Measurements from ENCODE around the gene RNU11.
"Not testable (repeated sequence)": the region's sequence is repeated elsewhere in the genome, so short reads cannot be mapped to it uniquely, and the experiment has no call there.

Gene RNU11

DNA sequence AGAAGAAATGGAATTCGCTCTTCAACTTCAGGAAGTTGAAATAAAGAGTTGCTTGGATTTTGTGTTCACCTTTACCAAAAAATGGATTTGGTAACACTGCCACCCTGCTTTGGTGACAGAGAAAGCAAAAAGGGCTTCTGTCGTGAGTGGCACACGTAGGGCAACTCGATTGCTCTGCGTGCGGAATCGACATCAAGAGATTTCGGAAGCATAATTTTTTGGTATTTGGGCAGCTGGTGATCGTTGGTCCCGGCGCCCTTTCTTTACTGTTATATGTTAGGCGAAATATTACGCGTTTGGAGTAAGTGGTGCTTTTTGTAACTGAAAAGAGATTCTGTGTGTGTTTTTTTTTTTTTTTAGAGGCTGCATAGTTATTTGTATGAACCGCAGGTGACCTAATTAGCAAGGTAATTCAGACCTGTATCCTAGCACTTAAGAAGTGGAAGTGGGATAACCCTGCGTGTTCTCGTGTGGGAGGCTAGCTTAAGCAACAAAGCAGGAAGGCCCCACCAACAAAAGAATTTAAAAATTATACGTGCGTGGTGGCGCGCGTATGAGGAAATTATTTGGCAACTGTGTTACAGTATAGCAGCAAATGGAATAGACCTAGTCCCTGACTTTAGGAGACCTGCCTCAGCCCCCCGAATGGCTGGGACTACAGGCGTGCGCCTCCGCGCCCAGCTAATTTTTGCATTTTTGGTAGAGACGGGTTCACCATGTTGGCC lies at the start of gene RNU11:
TSS of gene RNU11 (plus strand) at position 127 of the 725 bp plus-strand sequence.
- peak; percentile 77 to 94 for DNase-seq (ENCODE audit: low spot score in 2 of 2)
- Mint-ChIP-seq H3K9me3 (no peaks in the 10 kb centered on the region), H3K36me3 (peaks cover 31% of the 10 kb centered on the region), H3K4me3 (peak within 1 kb of the TSS; percentile 76), H3K27ac (peak within 1 kb of the TSS; percentile 100), H3K4me1 (peaks cover 28% of the 10 kb centered on the region)
- peak; percentile 85 for ATAC-seq

DNA sequence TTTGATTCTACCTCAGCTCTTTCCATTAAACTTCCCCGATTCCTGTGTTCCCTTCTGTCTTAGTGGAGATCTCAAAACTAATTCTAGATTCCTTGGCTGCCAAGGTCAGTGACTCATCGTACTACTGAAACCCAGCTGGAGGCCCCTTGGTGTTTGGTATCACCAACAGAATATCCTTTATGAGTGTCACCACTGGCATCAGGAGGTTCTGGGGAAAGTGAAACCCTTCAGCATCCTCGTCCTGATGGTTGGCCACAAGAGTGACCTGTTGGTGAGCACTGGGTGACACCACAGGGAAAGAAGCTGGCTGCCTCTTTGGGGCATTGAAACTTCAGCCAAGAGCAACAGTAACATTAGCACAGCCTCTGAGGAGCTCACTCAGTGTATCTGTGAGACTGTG lies 46.7 kb upstream of the RNU11 start:
- DNase-seq (ENCODE audit: low spot score in 2 of 2) (no peak), ATAC-seq (peak; percentile 83)
- H3K9me3 Mint-ChIP-seq: no peaks in the 10 kb centered on the region
- H3K4me1 Mint-ChIP-seq: peaks cover 10% of the 10 kb centered on the region
- H3K4me3 Mint-ChIP-seq: no peak overlapping the region
- peak overlapping the region; percentile 41 for H3K27ac Mint-ChIP-seq
- H3K36me3 Mint-ChIP-seq: peaks cover 56% of the 10 kb centered on the region

DNA sequence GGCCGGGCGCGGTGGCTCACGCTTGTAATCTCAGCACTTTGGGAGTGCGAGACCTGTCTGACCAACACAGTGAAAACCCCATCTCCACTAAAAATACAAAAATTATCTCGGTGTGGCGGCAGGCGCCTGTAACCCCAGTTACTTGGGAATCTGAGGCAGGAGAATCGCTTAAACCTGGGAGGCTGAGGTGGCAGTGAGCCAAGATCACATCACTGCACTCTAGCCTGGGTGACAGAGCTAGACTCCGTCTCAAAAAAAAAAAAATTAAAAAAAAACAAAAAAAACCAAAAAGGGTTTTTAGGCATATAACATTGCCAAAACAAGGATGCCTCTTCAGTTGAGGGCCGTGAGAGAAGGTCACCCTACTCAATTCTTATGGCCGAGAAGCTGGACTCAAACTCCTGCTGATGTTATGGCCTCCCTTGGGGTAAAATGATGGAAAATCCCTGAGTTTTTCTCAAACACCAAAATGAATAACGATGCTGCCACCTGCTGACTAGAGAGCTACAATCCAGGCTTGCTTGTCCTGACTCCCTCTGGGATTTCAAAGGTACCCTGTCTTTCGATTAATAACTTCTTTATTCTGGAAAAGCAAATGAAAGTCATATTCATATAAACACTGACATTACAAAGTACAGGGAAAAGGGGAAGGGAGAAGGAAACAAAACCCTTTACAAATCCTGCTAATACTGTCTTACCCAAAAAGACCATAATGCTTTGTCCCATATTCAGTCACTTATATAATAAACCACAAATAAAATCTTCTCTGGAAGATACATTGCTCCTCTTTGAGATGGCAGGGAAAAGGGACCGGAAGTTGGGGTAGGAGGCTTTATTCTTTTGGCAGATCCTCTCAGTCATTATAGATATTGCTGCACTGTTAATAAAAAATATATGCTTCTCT lies 45.6 kb upstream of the RNU11 start:
- peaks cover 60% of the 10 kb centered on the region for H3K36me3 Mint-ChIP-seq
- DNase-seq (ENCODE audit: low spot score in 2 of 2) (no peak), ATAC-seq (no peak)
- peaks cover 10% of the 10 kb centered on the region for H3K4me1 Mint-ChIP-seq
- H3K27ac Mint-ChIP-seq: no peak overlapping the region
- no peaks in the 10 kb centered on the region for H3K9me3 Mint-ChIP-seq
- no peak overlapping the region for H3K4me3 Mint-ChIP-seq

DNA sequence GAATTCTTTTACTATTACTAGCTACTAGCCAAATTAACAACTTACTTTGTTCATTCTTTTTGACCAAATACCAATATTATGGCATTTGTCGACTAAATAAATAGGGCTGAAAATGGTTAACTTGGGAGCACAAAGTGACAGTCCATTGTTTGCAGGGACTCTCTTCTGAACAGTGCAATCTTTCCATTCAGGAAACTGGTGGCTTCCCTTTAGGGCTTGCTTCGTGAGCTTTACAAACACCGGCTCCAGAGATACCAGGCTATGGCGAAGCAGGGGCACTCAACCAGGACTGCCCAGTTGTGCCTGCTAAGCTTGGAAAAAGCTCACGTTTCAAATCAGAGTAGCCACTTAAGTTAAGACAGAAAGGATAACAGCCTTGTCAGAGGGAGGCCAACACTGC lies 44.0 kb upstream of the RNU11 start:
- ATAC-seq (no peak), DNase-seq (ENCODE audit: low spot score in 2 of 2) (no peak)
- Mint-ChIP-seq H3K27ac (no peak overlapping the region), H3K4me1 (peaks cover 10% of the 10 kb centered on the region), H3K36me3 (peaks cover 77% of the 10 kb centered on the region), H3K4me3 (no peak overlapping the region), H3K9me3 (no peaks in the 10 kb centered on the region)

DNA sequence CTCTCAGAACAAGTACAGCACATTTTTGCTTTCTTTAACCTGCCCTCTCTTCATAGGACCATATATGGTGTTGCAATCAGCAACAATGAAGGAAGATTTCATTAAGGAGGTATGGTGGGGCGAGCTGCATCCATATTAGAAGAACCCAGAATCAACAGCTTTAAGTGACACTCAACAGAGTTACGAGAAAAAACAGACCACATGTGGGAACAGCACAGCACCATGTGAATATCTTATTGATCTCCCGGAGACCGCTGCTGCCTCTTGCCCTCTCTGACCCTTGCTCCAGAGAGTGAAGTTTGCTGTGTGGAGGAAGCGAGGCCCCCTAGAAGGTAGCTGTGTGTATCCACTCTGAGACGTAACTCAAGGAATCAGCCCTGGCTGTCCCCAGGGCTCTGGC lies 43.4 kb upstream of the RNU11 start:
- no peak for ATAC-seq

DNA sequence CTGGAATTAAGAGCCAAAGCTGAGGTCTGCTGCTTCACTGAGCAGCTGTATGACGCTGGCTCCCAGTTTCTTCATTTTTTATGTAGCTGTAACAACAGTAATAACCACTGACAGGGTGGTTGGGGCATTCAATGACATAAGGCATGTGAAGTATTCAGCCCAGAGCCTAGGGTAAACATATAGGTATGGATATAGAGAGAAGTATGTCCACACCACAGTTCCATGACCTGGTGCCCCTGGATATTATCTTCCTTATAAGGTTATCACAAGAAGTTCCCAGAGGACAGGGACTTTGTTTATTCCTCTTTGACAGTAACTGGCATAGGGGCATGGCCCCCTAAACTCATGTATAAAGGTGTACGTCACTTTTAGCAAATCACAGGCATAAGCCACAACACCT lies 41.6 kb upstream of the RNU11 start:
- Mint-ChIP-seq H3K36me3 (peaks cover 88% of the 10 kb centered on the region), H3K9me3 (no peaks in the 10 kb centered on the region), H3K27ac (no peak overlapping the region)

More for the DNA sequence above, 43.4 kb upstream of the RNU11 start:
- Mint-ChIP-seq H3K4me1 (peaks cover 10% of the 10 kb centered on the region), H3K4me3 (no peak overlapping the region), H3K27ac (no peak overlapping the region), H3K9me3 (no peaks in the 10 kb centered on the region), H3K36me3 (peaks cover 82% of the 10 kb centered on the region)
- DNase-seq (ENCODE audit: low spot score in 2 of 2): no peak

DNA sequence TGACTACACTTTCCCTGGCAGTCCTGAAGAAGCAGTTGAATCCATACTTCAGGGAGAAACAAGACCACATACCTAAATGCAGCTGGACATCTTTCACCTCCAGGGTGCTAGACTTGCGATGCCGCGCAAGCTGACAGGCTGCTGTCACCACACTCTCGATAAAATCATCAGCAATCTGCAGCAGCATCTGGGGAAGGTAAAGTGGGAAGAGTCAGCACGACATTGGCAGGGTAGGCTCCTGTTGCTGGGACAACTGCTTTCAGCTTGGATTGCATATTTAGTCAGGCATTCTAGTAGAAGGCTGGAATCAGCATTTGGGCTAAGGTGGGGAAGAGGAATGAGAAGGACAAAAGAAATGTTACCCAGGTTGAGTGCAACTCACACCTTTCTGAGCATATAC lies 35.2 kb upstream of the RNU11 start:
- Mint-ChIP-seq H3K4me1 (no peaks in the 10 kb centered on the region), H3K27ac (no peak overlapping the region), H3K36me3 (peaks cover 93% of the 10 kb centered on the region), H3K4me3 (no peak overlapping the region), H3K9me3 (no peaks in the 10 kb centered on the region)
- ATAC-seq (no peak), DNase-seq (ENCODE audit: low spot score in 2 of 2) (no peak)

More for the DNA sequence above, 41.6 kb upstream of the RNU11 start:
- peaks cover 5% of the 10 kb centered on the region for H3K4me1 Mint-ChIP-seq
- H3K4me3 Mint-ChIP-seq: no peak overlapping the region
- DNase-seq (ENCODE audit: low spot score in 2 of 2): no peak
- ATAC-seq: no peak

DNA sequence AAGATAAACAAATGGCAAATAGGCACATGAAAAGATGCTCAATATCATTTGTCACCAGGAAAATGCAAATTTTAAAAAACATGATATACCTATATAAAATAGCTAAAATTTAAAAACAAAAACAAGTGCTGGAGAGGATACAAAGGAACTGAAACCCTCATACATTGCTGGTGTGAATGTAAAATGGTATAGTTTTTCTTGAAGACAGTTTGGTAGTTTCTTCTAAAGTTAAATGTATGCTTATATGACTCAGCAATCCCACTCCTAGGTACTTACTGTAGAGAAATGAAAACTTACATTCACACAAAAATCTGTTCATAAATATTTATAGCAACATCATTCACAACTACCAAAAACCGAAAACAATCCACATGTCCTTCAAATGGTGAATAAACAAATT lies 16.7 kb upstream of the RNU11 start:
- ATAC-seq (no peak), DNase-seq (ENCODE audit: low spot score in 2 of 2) (no peak)
- Mint-ChIP-seq H3K4me1 (peaks cover 9% of the 10 kb centered on the region), H3K4me3 (no peak overlapping the region), H3K27ac (peak overlapping the region; percentile 54), H3K9me3 (no peaks in the 10 kb centered on the region), H3K36me3 (peaks cover 12% of the 10 kb centered on the region)

DNA sequence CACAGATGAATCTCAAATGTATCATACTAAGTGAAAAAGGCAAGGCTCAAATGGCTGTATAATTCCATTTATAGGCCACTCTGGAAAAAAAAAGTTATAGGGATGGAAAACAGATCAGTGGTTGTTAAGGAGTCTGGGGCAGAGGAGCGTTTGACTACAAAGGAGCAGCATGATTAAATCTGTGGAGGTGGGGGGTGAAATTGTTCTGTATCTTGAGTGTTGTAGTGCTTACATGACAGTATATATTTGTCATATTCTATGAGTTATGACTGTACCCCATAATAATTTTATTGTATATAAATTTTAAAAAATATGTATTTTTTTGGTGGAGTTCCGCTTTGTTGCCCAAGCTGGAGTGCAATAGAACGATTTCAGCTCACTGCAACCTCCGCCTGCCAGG lies 15.8 kb upstream of the RNU11 start:
- H3K4me1 Mint-ChIP-seq: peaks cover 9% of the 10 kb centered on the region

DNA sequence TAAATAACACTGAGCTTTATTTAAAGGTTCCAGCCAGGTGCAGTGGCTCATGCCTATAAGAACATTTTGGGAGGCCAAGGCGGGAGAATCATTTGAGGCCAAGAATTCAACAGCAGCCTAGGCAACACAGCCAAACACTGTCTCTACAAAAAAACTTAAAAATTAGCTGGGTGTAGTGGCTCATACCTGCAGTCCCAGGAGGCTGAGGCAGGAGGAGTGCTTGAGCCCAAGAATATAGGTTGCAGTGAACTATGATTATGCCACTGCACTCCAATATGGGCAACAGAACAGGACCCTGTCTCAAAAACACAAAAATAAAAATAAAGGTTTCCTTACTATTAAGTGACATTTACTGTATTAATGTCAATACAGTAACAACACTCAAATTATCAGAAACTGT lies 7.6 kb upstream of the RNU11 start:
- H3K9me3 Mint-ChIP-seq: no peaks in the 10 kb centered on the region
- H3K36me3 Mint-ChIP-seq: peaks cover 35% of the 10 kb centered on the region
- DNase-seq (ENCODE audit: low spot score in 2 of 2): no peak
- peak overlapping the region; percentile 100 for H3K4me3 Mint-ChIP-seq
- H3K4me1 Mint-ChIP-seq: peaks cover 32% of the 10 kb centered on the region
- no peak for ATAC-seq
- peak overlapping the region; percentile 14 for H3K27ac Mint-ChIP-seq

More for the DNA sequence above, 15.8 kb upstream of the RNU11 start:
- peak overlapping the region; percentile 54 for H3K27ac Mint-ChIP-seq
- peaks cover 14% of the 10 kb centered on the region for H3K36me3 Mint-ChIP-seq
- H3K4me3 Mint-ChIP-seq: no peak overlapping the region
- no peaks in the 10 kb centered on the region for H3K9me3 Mint-ChIP-seq
- ATAC-seq (no peak), DNase-seq (ENCODE audit: low spot score in 2 of 2) (no peak)

DNA sequence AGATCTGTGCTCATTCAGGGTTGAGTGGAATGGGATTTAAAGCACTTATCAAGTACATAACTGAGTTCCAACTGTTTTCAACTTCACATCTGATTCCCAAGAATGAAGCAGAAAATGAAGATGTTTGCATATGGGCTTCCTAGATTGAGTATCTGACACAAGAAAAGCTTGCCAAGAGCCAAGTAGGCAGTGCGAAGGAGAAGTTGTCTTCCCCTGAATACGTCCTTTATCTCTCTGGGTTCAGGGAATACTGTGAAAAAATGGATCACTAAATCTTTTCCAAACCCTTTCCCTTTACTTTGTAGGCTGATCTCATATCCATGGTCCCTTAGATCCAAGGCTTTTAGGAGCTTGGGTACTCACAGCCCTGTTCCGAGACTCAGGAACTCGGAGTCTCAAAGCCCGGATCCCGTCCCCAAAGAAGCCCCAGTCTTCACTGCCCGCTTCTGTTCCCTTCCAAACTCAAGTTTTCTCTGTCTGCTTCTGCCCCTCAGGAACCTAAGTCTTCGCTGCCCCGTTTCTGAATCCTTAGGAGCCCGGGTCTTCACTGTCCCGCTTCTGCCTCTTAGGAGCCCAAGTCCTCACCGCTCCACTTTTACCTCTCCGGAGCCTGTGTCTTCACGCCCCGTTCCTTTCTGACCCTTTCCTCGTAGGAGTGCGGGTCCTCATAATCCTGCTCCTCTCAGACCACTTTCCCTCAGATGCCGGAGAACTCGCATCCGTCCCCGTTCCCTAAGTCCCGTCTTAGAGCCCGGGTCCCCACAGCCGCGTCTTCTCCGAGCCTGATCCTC lies 6.1 kb upstream of the RNU11 start:
- ATAC-seq: peak; percentile 43

DNA sequence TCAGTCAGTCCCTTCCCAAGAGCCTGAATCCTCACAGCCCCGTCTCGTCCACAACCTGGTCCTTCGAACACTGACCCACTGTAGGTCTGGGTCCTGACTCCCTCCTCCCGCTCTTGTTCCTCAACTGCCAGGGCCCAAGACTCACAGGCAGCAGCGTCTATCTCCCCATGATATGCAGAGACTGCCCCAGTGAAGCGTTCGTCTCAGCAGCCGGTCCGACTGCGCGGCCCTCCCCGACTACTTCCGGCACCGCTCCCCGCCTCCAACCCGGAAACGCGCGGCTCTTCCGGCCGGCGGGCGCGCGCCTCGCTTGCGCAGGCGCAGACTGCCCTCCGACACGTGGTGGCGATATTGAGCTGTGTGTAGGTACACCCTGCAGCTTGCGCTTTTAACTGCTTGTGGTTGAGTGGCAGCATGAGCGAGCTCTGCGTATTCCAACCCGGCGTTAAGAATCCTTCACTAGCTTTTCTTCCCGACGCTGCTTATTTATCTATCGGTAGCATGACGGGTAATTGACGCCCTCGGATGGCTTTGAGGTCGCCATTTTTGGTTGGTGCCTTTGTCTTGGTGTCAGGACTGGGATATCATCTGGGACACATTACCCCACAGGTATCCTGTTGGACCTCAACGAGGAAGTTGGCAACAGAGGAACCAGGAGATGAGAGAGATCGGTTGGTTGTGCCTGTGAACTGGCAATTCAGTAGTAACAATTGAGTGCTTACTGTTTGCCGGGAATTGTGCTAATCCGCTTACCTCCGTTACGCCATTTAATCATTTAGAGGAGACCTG lies 5.4 kb upstream of the RNU11 start, which contains the start of gene TAF12:
TSS of gene TAF12 (minus strand) at position 221 of the 789 bp plus-strand sequence. CDS start 20,986 bp downstream, outside the sequence.
- Mint-ChIP-seq H3K9me3 (no peaks in the 10 kb centered on the region), H3K27ac (peak within 1 kb of the TSS; percentile 99), H3K36me3 (peaks cover 35% of the 10 kb centered on the region), H3K4me1 (peaks cover 36% of the 10 kb centered on the region), H3K4me3 (peak within 1 kb of the TSS; percentile 100)
- peak; percentile 93 for ATAC-seq
- DNase-seq (ENCODE audit: low spot score in 2 of 2): peak; percentile 70 to 91

More for the DNA sequence above, 6.1 kb upstream of the RNU11 start:
- peak overlapping the region; percentile 99 for H3K27ac Mint-ChIP-seq
- H3K4me3 Mint-ChIP-seq: peak overlapping the region; percentile 100
- H3K9me3 Mint-ChIP-seq: no peaks in the 10 kb centered on the region
- DNase-seq (ENCODE audit: low spot score in 2 of 2): no peak
- peaks cover 28% of the 10 kb centered on the region for H3K36me3 Mint-ChIP-seq
- peaks cover 32% of the 10 kb centered on the region for H3K4me1 Mint-ChIP-seq

DNA sequence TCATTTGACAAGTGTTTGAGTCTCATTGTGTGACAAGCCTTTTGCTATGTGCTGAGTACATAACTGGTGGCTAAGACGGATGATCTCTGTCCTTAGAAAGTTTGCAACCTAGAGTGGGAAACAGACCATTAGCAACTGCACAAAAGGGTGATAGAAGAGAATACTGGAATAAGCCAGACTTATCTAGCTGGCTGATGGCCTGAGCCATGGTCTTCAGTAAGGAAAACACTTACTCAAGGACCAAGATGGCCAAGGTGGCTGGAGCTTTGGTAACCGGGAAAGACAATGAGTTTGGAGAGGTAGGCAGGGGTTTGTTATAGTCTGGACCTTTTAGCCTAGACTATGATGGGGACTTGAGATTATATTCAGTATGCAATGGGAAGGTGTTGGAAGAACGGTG lies 3.9 kb upstream of the RNU11 start:
- DNase-seq (ENCODE audit: low spot score in 2 of 2): no peak
- Mint-ChIP-seq H3K9me3 (no peaks in the 10 kb centered on the region), H3K27ac (peak overlapping the region; percentile 99), H3K4me3 (peak overlapping the region; percentile 100), H3K36me3 (peaks cover 49% of the 10 kb centered on the region), H3K4me1 (peaks cover 47% of the 10 kb centered on the region)
- no peak for ATAC-seq

DNA sequence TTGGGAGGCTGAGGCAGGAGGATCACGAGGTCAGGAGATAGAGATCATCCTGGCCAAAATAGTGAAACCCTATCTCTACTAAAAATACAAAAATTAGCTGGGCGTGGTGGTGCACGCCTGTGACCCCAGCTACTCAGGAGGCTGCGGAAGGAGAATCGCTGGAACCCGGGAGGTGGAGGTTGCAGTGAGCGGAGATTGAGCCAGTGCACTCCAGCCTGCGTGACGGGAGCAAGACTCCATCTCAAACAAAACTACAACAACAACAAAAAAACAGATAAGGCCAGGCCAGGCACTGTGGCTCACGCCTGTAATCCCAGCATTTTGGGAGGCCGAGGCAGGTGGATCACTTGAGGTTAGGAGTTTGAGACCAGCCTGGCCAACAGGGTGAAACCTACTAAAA lies 3.0 kb upstream of the RNU11 start:
- not testable (repeated sequence) for H3K9me3 Mint-ChIP-seq; ATAC-seq; DNase-seq (ENCODE audit: low spot score in 2 of 2); H3K4me3 Mint-ChIP-seq; H3K27ac Mint-ChIP-seq
- Mint-ChIP-seq H3K36me3 (peaks cover 57% of the 10 kb centered on the region), H3K4me1 (peaks cover 47% of the 10 kb centered on the region)
